PC-9 (cell line): Measurements from ENCODE around the gene MLX. TPM values are rescaled to one million over a fixed set of nuclear protein-coding genes. Genes with fewer than 3 reads are reported as not detected.

Source experiments
- BruUV-seq: library from RNA; stranded (reverse); fragments of 400-500 nt; replicated peaks from 2 replicates; lab custom pipeline; 2021; lab: Mats Ljungman, UMichigan
- CTCF ChIA-PET: fragments of 300-600 bp; sonication (Branson Sonifier 250); formaldehyde crosslinking; loops from one replicate; lab custom pipeline; 2022; ENCODE audit warnings: antibody characterized with exemption; lab: Charles Lee
- POLR2A ChIA-PET: fragments of 300-600 bp; sonication (Branson Sonifier 250); formaldehyde crosslinking; loops from one replicate; lab custom pipeline; 2022; ENCODE audit warnings: antibody characterized with exemption; ENCODE audit not compliant: unreplicated experiment; lab: Charles Lee
- DNase-seq, 2 experiments: peaks; one replicate each; pipeline versions ENCODE4 v3.0.0 to v3.0.0-alpha.2; 2015 to 2022; ENCODE audit warnings: mixed read lengths in 1 of 2
- H2AFZ ChIP-seq: fragments of 200-600 bp; sonication (generic); 2 replicates; pipeline ENCODE4 v1.8.1; 2017; ENCODE audit warnings: antibody characterized with exemption
- H3F3A ChIP-seq: fragments of 200-600 bp; sonication (generic); 2 replicates; pipeline ENCODE4 v1.8.1; 2017; ENCODE audit warnings: antibody characterized with exemption, mild to moderate bottlenecking, low read depth; ENCODE audit not compliant: insufficient read depth
- H3K27ac ChIP-seq: fragments of 200-600 bp; sonication (generic); 2 replicates; pipeline ENCODE4 v1.6.1; 2016; ENCODE audit warnings: mixed run types
- H3K27me3 ChIP-seq: fragments of 200-600 bp; sonication (generic); 2 replicates; pipeline ENCODE4 v1.6.1; 2016; ENCODE audit warnings: low read depth, mixed run types; ENCODE audit not compliant: insufficient read depth
- H3K36me3 ChIP-seq: fragments of 200-600 bp; sonication (generic); 2 replicates; pipeline ENCODE4 v1.6.1; 2016; ENCODE audit warnings: low read depth, mixed run types
- H3K4me1 ChIP-seq: fragments of 200-600 bp; sonication (generic); replicated peaks from 2 replicates; pipeline ENCODE4 v1.6.1; 2016; ENCODE audit warnings: mixed run types; ENCODE audit not compliant: insufficient read depth
- H3K4me2 ChIP-seq: fragments of 200-600 bp; sonication (generic); 2 replicates; pipeline ENCODE4 v1.6.1; 2017; ENCODE audit warnings: mixed run types
- H3K4me3 ChIP-seq: fragments of 200-600 bp; sonication (generic); 2 replicates; pipeline ENCODE4 v1.6.1; 2016; ENCODE audit warnings: mixed run types
- H3K79me2 ChIP-seq: fragments of 200-600 bp; sonication (generic); 2 replicates; pipeline ENCODE4 v1.6.1; 2017; ENCODE audit warnings: low read depth, mixed run types
- H3K9me2 ChIP-seq: fragments of 200-600 bp; sonication (generic); 2 replicates; pipeline ENCODE4 v1.8.1; 2017; ENCODE audit warnings: mild to moderate bottlenecking; ENCODE audit not compliant: insufficient read depth
- H3K9me3 ChIP-seq: fragments of 200-600 bp; sonication (generic); 2 replicates; pipeline ENCODE4 v1.8.1; 2016; ENCODE audit warnings: low read depth; ENCODE audit not compliant: insufficient read depth
- H4K20me1 ChIP-seq: fragments of 200-600 bp; sonication (generic); 2 replicates; pipeline ENCODE4 v1.8.1; 2017; ENCODE audit not compliant: insufficient read depth
- EZH2 ChIP-seq: fragments of 200-600 bp; sonication (generic); IDR thresholded peaks from 2 replicates; pipeline ENCODE4 v1.8.0; 2017; ENCODE audit warnings: antibody characterized with exemption, low read depth
- intact Hi-C: fragments of 100-400 bp; cut with micrococcal nuclease; formaldehyde crosslinking; loops from one replicate; pipeline ENCODE4 v1.10.0; 2022; ENCODE audit not compliant: unreplicated experiment
- total RNA-seq: library from RNA; stranded (reverse); gene quantifications from 2 replicates; pipeline ENCODE4 v1.2.3, GENCODE V29; 2021
- TF ChIP-seq, protein P1 (sequence below): fragments of 200-600 bp; sonication (generic); conservative IDR thresholded peaks from 2 replicates; pipeline ENCODE4 v1.6.1; 2017; ENCODE audit warnings: mixed run types, antibody characterized with exemption, mild to moderate bottlenecking, moderate library complexity

Gene MLX
- total RNA-seq, 1 experiment from 2014 or later: 26.0 TPM

DNA sequence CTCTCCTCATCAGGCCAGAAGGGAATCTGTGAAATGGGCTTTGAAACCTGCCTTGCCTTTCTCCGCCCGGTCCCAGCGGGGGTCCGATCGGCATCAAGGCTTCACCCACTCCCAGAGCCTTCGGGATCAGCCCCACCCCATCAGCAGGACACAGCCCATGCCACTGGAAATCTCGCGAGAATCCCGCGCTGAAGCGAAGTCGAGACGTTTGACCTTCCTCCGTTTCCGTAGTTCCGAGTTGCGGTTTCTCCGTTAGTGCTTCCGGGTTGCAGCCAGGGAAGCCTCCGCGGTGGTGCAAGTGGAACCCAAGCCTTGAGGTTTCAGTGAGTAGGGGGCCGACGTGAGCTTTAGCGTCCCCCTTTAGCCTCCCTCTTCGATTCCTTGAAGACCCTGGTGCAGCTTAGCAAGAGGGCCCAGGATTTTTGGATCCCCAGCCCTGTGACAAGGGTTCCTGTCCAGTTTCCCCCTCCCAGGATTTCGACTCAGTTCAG, 5.0 kb upstream of the MLX start, which contains the start of gene COASY:
COASY (plus strand) TSS at position 252 of the 491 bp plus-strand sequence. CDS start 475 bp downstream, outside the sequence.
- H3K36me3 ChIP-seq: peaks cover 15% of the 10 kb centered on the region
- H3K27ac ChIP-seq: peak within 1 kb of the TSS; percentile 81
- peak within 1 kb of the TSS; percentile 90 for H2AFZ ChIP-seq
- H3K4me2 ChIP-seq: peak within 1 kb of the TSS; percentile 99
- H3K79me2 ChIP-seq: peaks cover 39% of the 10 kb centered on the region
- H3K27me3 ChIP-seq: no peaks in the 10 kb centered on the region
- H3K4me3 ChIP-seq: peak within 1 kb of the TSS; percentile 81
- no peaks in the 10 kb centered on the region for H3K9me2 ChIP-seq
- no peaks in the 10 kb centered on the region for H3K9me3 ChIP-seq
- peaks cover 64% of the 10 kb centered on the region for H3F3A ChIP-seq
- peaks cover 28% of the 10 kb centered on the region for H3K4me1 ChIP-seq
- TF ChIP-seq, protein P1, sequence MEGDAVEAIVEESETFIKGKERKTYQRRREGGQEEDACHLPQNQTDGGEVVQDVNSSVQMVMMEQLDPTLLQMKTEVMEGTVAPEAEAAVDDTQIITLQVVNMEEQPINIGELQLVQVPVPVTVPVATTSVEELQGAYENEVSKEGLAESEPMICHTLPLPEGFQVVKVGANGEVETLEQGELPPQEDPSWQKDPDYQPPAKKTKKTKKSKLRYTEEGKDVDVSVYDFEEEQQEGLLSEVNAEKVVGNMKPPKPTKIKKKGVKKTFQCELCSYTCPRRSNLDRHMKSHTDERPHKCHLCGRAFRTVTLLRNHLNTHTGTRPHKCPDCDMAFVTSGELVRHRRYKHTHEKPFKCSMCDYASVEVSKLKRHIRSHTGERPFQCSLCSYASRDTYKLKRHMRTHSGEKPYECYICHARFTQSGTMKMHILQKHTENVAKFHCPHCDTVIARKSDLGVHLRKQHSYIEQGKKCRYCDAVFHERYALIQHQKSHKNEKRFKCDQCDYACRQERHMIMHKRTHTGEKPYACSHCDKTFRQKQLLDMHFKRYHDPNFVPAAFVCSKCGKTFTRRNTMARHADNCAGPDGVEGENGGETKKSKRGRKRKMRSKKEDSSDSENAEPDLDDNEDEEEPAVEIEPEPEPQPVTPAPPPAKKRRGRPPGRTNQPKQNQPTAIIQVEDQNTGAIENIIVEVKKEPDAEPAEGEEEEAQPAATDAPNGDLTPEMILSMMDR: no peak
- TF ChIP-seq EZH2: no peak
- CTCF ChIA-PET: no interaction called here
- BruUV-seq: no TSS peak
- DNase-seq: peak; percentile 88 to 90
- H4K20me1 ChIP-seq: no peaks in the 10 kb centered on the region
- intact Hi-C loops: loop anchor here (2.0 kb wide), 1 partner anchor 25 kb away; the partner anchor contains the start of gene NAGLU
- POLR2A ChIA-PET: no interaction called here

DNA sequence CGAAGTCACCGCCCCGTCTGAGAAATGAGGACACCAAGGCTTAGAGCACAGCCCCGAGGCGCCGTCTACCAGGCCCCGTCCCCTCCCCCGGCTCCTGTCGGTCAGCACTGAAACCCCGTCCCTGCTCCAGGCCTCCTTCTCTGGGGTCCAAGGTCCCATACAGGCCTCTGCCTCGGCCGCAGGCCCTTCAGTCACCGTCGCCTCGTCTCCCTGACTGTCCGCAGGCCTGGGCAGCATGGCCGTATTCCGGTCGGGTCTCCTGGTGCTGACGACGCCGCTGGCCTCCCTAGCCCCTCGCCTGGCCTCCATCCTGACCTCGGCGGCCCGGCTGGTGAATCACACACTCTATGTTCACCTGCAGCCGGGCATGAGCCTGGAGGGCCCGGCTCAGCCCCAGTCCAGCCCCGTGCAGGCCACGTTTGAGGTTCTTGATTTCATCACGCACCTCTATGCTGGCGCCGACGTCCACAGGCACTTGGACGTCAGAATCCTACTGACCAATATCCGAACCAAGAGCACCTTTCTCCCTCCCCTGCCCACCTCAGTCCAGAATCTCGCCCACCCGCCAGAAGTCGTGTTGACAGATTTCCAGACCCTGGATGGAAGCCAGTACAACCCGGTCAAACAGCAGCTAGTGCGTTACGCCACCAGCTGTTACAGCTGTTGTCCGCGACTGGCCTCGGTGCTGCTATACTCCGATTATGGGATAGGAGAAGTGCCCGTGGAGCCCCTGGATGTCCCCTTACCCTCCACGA, 4.3 kb upstream of the MLX start:
- H3K36me3 ChIP-seq: peaks cover 15% of the 10 kb centered on the region
- no peaks in the 10 kb centered on the region for H3K9me3 ChIP-seq
- H3K4me1 ChIP-seq: peaks cover 28% of the 10 kb centered on the region
- intact Hi-C loops: loop anchor here (2.0 kb wide), 1 partner anchor 26 kb away; the partner anchor contains the start of gene NAGLU
- no peak for TF ChIP-seq EZH2
- TF ChIP-seq, protein P1: no peak
- no peak for DNase-seq
- H3F3A ChIP-seq: peaks cover 64% of the 10 kb centered on the region
- ChIA-PET POLR2A (no interaction called here), CTCF (no interaction called here)
- H3K27ac ChIP-seq: peak overlapping the region; percentile 81
- no peaks in the 10 kb centered on the region for H3K9me2 ChIP-seq
- TSS peak; percentile 56 for BruUV-seq
- peak overlapping the region; percentile 81 for H3K4me3 ChIP-seq
- H3K79me2 ChIP-seq: peaks cover 44% of the 10 kb centered on the region
- H2AFZ ChIP-seq: peak overlapping the region; percentile 90
- no peaks in the 10 kb centered on the region for H4K20me1 ChIP-seq
- no peaks in the 10 kb centered on the region for H3K27me3 ChIP-seq
- peak overlapping the region; percentile 99 for H3K4me2 ChIP-seq

GRCh38 chr17:42563143-42563509, 3.8 kb upstream of the MLX start:
- Histone ChIP-seq H3K9me3 (no peaks in the 10 kb centered on the region), H2AFZ (no peak overlapping the region), H3K4me2 (peak overlapping the region; percentile 99), H4K20me1 (no peaks in the 10 kb centered on the region), H3F3A (peaks cover 64% of the 10 kb centered on the region), H3K9me2 (no peaks in the 10 kb centered on the region), H3K36me3 (peaks cover 15% of the 10 kb centered on the region), H3K27me3 (no peaks in the 10 kb centered on the region), H3K4me3 (peak overlapping the region; percentile 81), H3K79me2 (peaks cover 50% of the 10 kb centered on the region), H3K4me1 (peaks cover 32% of the 10 kb centered on the region), H3K27ac (peak overlapping the region; percentile 81)
- intact Hi-C loops: loop anchor here (2.0 kb wide), 1 partner anchor 26 kb away; the partner anchor contains the start of gene NAGLU
- ChIA-PET POLR2A (no interaction called here), CTCF (interaction anchor here (0.7 kb wide), 1 partner anchor 8 kb away, joined by 3 read pairs; no protein-coding TSS in a partner anchor)
- BruUV-seq: no TSS peak
- DNase-seq: no peak
- TF ChIP-seq, protein P1: no peak
- TF ChIP-seq EZH2: no peak
